GM18858 (cell line): ENCODE data around the gene FAM135A.
"Not testable (repeated sequence)": the region's sequence is repeated elsewhere in the genome, so short reads cannot be mapped to it uniquely, and the experiment has no call there.

ENCODE experiments used
- ATAC-seq: cut with Tn5 transposase; IDR thresholded peaks from one replicate; pipeline ENCODE4 v1.9.1; 2021; ENCODE audit not compliant: unreplicated experiment

Gene FAM135A

GRCh38 chr6:70537266-70537665 is 124.0 kb downstream of the FAM135A start:
- ATAC-seq = no peak

GRCh38 chr6:70538376-70538775 is 125.1 kb downstream of the FAM135A start:
- peak; percentile 85 for ATAC-seq

- ATAC-seq = no peak
Observed at GRCh38 chr6:70547313-70547712, 134.0 kb downstream of the FAM135A start.

GRCh38 chr6:70547905-70548304 is 134.6 kb downstream of the FAM135A start:
- no peak for ATAC-seq

- ATAC-seq = no peak
Observed at GRCh38 chr6:70549327-70549726, 136.0 kb downstream of the FAM135A start.

- no peak for ATAC-seq
Observed at GRCh38 chr6:70551566-70551965, 138.3 kb downstream of the FAM135A start.

- ATAC-seq = not testable (repeated sequence)
Observed at GRCh38 chr6:70552286-70552940, 139.1 kb downstream of the FAM135A start.

- ATAC-seq = no peak
Observed at GRCh38 chr6:70552974-70553373, 139.7 kb downstream of the FAM135A start.

- ATAC-seq = no peak
Observed at GRCh38 chr6:70557998-70558397, 144.7 kb downstream of the FAM135A start.

- not testable (repeated sequence) for ATAC-seq
Observed at GRCh38 chr6:70562401-70562800, 149.1 kb downstream of the FAM135A start.

- ATAC-seq = no peak
Observed at GRCh38 chr6:70563530-70563929, 150.2 kb downstream of the FAM135A start.

- ATAC-seq = peak; percentile 98
Observed at GRCh38 chr6:70566751-70567382, 153.6 kb downstream of the FAM135A start, which contains the start of gene SDHAF4. SDHAF4 (plus strand) TSS chr6:70566930; CDS start chr6:70566941, 11 bp downstream.

- no peak for ATAC-seq
Observed at GRCh38 chr6:70574643-70575042, 161.3 kb downstream of the FAM135A start.

GRCh38 chr6:70575899-70576495 is 162.7 kb downstream of the FAM135A start:
- ATAC-seq = no peak

GRCh38 chr6:70586114-70586513 is 172.8 kb downstream of the FAM135A start:
- peak; percentile 99 for ATAC-seq

GRCh38 chr6:70590400-70590799 is 177.1 kb downstream of the FAM135A start:
- ATAC-seq = no peak

- ATAC-seq = no peak
Observed at GRCh38 chr6:70592391-70593117, 179.2 kb downstream of the FAM135A start.

GRCh38 chr6:70593118-70593486 is 179.8 kb downstream of the FAM135A start:
- ATAC-seq = no peak

- ATAC-seq = no peak
Observed at GRCh38 chr6:70599187-70599586, 185.9 kb downstream of the FAM135A start.

GRCh38 chr6:70601014-70601413 is 187.7 kb downstream of the FAM135A start:
- no peak for ATAC-seq

GRCh38 chr6:70604254-70604653 is 190.9 kb downstream of the FAM135A start:
- ATAC-seq = no peak

GRCh38 chr6:70607371-70607770 is 194.1 kb downstream of the FAM135A start:
- not testable (repeated sequence) for ATAC-seq
